22Rv1 (cell line): Measurements from ENCODE around the gene GNAS.
A peak's percentile ranks its signal among the peaks of the same experiment; 100 is the strongest.

ENCODE experiments used
- H3K27ac ChIP-seq: fragments of 450-650 bp; 2 replicates; pipeline ENCODE4 v1.5.1; 2017
- CTCF ChIP-seq: fragments of 450-650 bp; IDR thresholded peaks from 2 replicates; pipeline ENCODE4 v1.5.1; 2017; ENCODE audit warnings: mild to moderate bottlenecking
- ZFX ChIP-seq: fragments of 450-650 bp; IDR thresholded peaks from 2 replicates; pipeline ENCODE4 v1.6.1; 2017; ENCODE audit warnings: antibody characterized with exemption, borderline replicate concordance

The GNAS gene

GRCh38 chr20:58883241-58883691 lies 30.8 kb downstream of the GNAS start:
- no peak overlapping the region for H3K27ac ChIP-seq
- TF ChIP-seq CTCF = no peak
- no peak for TF ChIP-seq ZFX

GRCh38 chr20:58884966-58885365 lies 32.5 kb downstream of the GNAS start:
- H3K27ac ChIP-seq = no peak overlapping the region
- TF ChIP-seq ZFX = no peak
- no peak for TF ChIP-seq CTCF

- no peak for TF ChIP-seq ZFX
- no peak for TF ChIP-seq CTCF
- no peak overlapping the region for H3K27ac ChIP-seq
These were observed 34.0 kb downstream of the GNAS start for GRCh38 chr20:58886546-58886945.

GRCh38 chr20:58888103-58888502 lies 35.6 kb downstream of the GNAS start:
- no peak for TF ChIP-seq ZFX
- no peak for TF ChIP-seq CTCF
- no peak overlapping the region for H3K27ac ChIP-seq

- H3K27ac ChIP-seq = no peak overlapping the region
These were observed 36.2 kb downstream of the GNAS start for GRCh38 chr20:58888521-58889333.

GRCh38 chr20:58889334-58889760 lies 36.8 kb downstream of the GNAS start:
- TF ChIP-seq ZFX (no peak), CTCF (no peak)
- H3K27ac ChIP-seq = no peak overlapping the region

More at GRCh38 chr20:58888521-58889333, 36.2 kb downstream of the GNAS start:
- no peak for TF ChIP-seq CTCF

GRCh38 chr20:58889798-58890517 lies 37.4 kb downstream of the GNAS start:
- H3K27ac ChIP-seq = peak overlapping the region; percentile 85
- TF ChIP-seq ZFX (no peak), CTCF (no peak)
